Esophagus muscularis mucosa (tissue), 4 donors: ENCODE data around the gene KANK4.

Source experiments
- CTCF ChIP-seq, 3 experiments: fragments of 200-600 bp in 2 of 3; fragments of 450-650 bp in 1 of 3; sonication (generic) in 2 of 3; IDR thresholded peaks; one replicate each; pipeline ENCODE4 v1.5.1; 2017 to 2019; ENCODE audit warnings: antibody characterized with exemption in 3 of 3, mild to moderate bottlenecking in 2 of 3, moderate library complexity in 1 of 3
- EP300 ChIP-seq: sonication (generic); formaldehyde crosslinking; IDR thresholded peaks from one replicate; pipeline ENCODE4 v1.6.1; 2017; ENCODE audit warnings: antibody characterized with exemption
- POLR2A ChIP-seq: fragments of 450-650 bp; IDR thresholded peaks from one replicate; pipeline ENCODE4 v1.6.1; 2017; ENCODE audit warnings: antibody characterized with exemption, moderate library complexity, mild to moderate bottlenecking, low read depth
- POLR2AphosphoS5 ChIP-seq, 2 donors: sonication (generic); formaldehyde crosslinking; IDR thresholded peaks; one replicate each; pipeline ENCODE4 v1.6.1; 2017; ENCODE audit warnings: antibody characterized with exemption in 2 of 2

- TF ChIP-seq CTCF (IDR thresholded peaks at IDR 0.05) = no peak
- TF ChIP-seq POLR2AphosphoS5 (IDR thresholded peaks at IDR 0.05) = no peak
- no peak for TF ChIP-seq POLR2A
- no peak for TF ChIP-seq EP300
Measured at GRCh38 chr1:62232871-62233278, 86.4 kb downstream of the KANK4 start.
